GM12801 (cell line): ENCODE measurements around the gene MXRA7.

Source experiments
- TF ChIP-seq, protein P1 (sequence below): IDR thresholded peaks from one replicate; pipeline ENCODE4 v1.5.1; 2011; ENCODE audit warnings: control low read depth; ENCODE audit not compliant: insufficient read length; ENCODE audit errors: extremely low read depth

MXRA7 gene

DNA sequence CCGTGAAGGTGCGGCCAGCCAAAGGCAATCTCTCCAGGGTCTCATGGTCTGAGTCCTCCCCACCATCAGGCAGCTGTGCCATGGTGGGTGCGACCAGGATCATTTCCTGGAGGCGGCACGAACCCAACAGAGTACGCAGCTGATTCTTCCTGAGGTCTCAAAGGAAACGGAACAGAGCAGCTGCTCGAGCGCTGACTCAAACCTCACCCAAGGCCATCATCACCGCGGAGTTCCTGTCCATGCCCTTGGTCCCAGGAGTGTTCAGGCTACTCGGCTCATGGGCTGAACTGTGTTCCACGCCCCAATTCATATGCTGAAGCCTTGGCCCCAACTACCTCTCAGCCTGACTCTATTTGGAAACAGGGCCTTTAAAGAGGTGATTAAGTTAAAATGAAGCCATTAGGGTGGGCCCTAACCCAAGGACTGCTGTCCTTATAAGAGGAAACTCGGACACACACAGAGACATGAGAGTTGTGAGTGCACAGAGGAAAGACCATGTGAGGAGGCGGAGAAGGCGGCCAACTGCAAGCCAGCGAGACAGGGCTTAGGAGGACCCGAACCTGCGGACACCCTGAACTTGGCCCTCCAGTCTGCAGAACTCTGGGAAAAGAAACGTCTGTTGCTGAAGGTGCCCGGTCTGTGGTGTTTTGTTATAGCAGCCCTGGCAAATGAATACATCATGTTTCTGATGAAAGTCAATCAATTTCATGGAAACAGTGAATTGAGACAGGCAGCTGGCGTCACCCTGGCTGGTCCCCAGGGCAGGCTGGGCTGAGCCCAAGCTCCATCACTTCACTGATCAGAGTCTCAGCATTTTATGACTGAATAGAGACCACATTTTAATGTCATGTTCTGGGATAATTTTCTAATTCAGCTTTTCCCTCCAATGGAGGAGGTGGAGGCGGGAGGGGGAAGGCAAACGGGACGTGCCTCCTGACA, 13.7 kb downstream of the MXRA7 start:
- TF ChIP-seq, protein P1, sequence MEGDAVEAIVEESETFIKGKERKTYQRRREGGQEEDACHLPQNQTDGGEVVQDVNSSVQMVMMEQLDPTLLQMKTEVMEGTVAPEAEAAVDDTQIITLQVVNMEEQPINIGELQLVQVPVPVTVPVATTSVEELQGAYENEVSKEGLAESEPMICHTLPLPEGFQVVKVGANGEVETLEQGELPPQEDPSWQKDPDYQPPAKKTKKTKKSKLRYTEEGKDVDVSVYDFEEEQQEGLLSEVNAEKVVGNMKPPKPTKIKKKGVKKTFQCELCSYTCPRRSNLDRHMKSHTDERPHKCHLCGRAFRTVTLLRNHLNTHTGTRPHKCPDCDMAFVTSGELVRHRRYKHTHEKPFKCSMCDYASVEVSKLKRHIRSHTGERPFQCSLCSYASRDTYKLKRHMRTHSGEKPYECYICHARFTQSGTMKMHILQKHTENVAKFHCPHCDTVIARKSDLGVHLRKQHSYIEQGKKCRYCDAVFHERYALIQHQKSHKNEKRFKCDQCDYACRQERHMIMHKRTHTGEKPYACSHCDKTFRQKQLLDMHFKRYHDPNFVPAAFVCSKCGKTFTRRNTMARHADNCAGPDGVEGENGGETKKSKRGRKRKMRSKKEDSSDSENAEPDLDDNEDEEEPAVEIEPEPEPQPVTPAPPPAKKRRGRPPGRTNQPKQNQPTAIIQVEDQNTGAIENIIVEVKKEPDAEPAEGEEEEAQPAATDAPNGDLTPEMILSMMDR, result no peak

DNA sequence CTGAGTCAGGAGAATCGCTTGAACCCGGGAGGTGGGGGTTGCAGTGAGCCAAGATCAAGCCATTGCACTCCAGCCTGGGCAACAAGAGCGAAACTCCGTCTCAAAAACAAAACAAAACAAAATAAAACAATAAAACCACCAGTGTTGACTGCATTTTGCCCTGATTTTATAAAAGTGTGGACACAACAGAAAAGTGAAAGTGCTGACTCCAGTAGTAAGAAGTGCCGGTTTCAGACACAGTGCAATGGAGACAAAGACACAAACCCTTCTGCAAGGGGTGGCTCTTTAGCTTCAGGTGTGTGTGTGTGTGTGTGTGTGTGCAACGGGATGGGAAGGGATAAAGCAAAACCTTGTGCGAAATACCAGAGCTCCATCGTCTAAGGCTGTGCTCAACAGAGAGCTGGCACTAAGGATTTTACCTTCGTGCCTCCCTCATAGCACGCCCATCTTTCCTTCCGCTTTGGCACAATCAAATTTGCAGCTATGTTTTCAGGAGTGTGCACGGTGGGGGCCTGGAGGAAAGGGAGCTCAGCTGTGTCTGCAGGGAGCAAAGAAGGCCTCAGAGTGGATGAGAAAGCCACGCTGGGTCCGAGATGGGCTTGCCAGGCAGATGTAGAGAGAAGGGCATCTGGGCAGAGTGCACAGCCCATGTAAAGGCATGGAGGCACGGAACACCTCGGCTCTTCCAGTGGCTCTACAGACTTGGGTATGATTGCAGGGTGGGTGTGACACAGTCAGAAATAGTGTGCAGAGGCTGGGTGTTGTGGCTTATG, 15.5 kb downstream of the MXRA7 start:
- TF ChIP-seq, protein P1, result no peak

DNA sequence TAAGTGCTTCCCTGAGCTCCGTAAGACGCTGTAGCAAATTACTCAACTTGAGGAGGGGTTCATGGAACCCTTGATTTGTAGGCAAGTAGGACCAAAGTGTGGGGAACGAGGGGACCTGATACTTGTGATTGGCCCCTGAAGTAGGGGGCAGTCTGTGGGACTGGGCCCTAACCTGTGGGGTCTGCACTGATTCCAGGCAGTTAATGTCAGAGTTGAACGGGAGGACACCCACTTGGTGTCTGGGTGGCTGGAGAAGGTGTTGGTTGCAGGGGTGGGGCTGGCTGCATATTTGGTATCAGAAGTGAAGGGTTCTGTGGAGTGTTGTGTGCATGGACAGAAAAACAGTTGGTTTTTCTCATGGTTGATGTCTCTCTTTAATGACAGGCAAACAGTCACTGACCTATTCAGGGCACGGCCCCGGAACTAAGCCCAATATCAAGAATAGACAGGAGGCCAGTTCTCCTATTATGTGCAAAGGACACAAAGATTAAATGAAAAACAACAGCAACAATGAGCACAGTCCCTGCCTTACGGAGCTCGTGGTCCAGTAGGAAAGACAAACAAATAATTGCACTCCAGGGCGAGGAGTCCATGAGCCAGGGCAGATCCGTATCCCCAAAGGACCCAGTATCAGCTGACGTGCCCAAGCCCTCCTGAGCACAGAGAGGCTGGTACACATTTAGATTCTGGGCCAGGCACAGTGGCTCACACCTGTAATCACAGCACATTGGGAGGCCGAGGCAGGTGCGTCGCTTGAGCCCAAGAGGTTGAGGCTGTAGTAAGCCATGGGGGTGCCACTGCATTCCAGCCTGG, 19.2 kb downstream of the MXRA7 start:
- TF ChIP-seq, protein P1, result no peak

- TF ChIP-seq, protein P1, result no peak
These were observed 20.0 kb downstream of the MXRA7 start for GRCh38 chr17:76690596-76691280.

DNA sequence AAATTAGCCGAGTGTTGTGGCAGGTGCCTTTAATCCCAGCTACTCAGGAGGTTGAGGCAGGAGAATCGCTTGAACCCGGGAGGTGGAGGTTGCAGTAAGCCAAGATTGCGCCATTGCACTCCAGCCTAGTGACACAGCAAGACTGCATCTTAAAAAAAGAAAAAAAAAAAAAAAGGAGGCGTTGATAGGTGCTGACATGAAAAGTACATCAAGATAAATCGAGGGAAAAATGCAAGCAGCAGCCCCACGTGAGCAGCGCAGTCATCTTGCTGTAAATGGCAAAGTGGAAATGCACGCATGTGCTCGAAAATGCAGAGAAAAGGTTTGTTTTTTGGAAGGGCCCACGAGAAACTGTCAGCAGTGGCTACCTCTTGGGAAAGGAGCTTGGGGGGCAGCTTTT, 20.9 kb downstream of the MXRA7 start:
- TF ChIP-seq, protein P1, result no peak

GRCh38 chr17:76688165-76688622, 22.6 kb downstream of the MXRA7 start:
- TF ChIP-seq, protein P1, result no peak
